ENCODE measurements around the gene OR2V2.
A peak's percentile ranks its signal among the peaks of the same experiment; 100 is the strongest.

The OR2V2 gene

GRCh38 chr5:181190711-181191525 lies 43.5 kb downstream of the OR2V2 start:
- DNase-seq (ENCODE audit: low spot score), result peak; percentile 53

GRCh38 chr5:181191526-181192336 lies 44.3 kb downstream of the OR2V2 start:
- peak; percentile 93 for DNase-seq (ENCODE audit: low spot score)

- no peak for DNase-seq (ENCODE audit: low spot score)
Observed at GRCh38 chr5:181192337-181193046, 45.1 kb downstream of the OR2V2 start.

- DNase-seq (ENCODE audit: low spot score), result no peak
Observed at GRCh38 chr5:181193656-181194055, 46.3 kb downstream of the OR2V2 start.

GRCh38 chr5:181194489-181195248 lies 47.3 kb downstream of the OR2V2 start:
- no peak for DNase-seq (ENCODE audit: low spot score)

- no peak for DNase-seq (ENCODE audit: low spot score)
Observed at GRCh38 chr5:181195249-181195761, 47.9 kb downstream of the OR2V2 start.

GRCh38 chr5:181197326-181197951 lies 50.1 kb downstream of the OR2V2 start:
- no peak for DNase-seq (ENCODE audit: low spot score)

- no peak for DNase-seq (ENCODE audit: low spot score)
Observed at GRCh38 chr5:181198106-181198685, 50.8 kb downstream of the OR2V2 start.

GRCh38 chr5:181198905-181199519 lies 51.6 kb downstream of the OR2V2 start:
- no peak for DNase-seq (ENCODE audit: low spot score)

- DNase-seq (ENCODE audit: low spot score), result no peak
Observed at GRCh38 chr5:181199881-181200638, 52.7 kb downstream of the OR2V2 start.

- DNase-seq (ENCODE audit: low spot score), result no peak
Observed at GRCh38 chr5:181200816-181201215, 53.4 kb downstream of the OR2V2 start.

GRCh38 chr5:181203093-181203711 lies 55.8 kb downstream of the OR2V2 start:
- no peak for DNase-seq (ENCODE audit: low spot score)

GRCh38 chr5:181203777-181204112 lies 56.4 kb downstream of the OR2V2 start:
- no peak for DNase-seq (ENCODE audit: low spot score)

- DNase-seq (ENCODE audit: low spot score), result no peak
Observed at GRCh38 chr5:181204113-181204825, 56.9 kb downstream of the OR2V2 start.

GRCh38 chr5:181204826-181205760 lies 57.7 kb downstream of the OR2V2 start, which contains the start of gene TRIM7:
Gene TRIM7, minus strand, starts transcription at chr5:181205196. Its CDS starts 86 bp downstream, at chr5:181205110.
- DNase-seq (ENCODE audit: low spot score), result no peak

- DNase-seq (ENCODE audit: low spot score), result peak; percentile 43
Observed at GRCh38 chr5:181205761-181206649, 58.6 kb downstream of the OR2V2 start.

All from cerebellar cortex (tissue), 1 donor.